SJCRH30 (cell line): ENCODE measurements around the gene LTA4H. TPM values are rescaled to one million over a fixed set of nuclear protein-coding genes. Genes with fewer than 3 reads are reported as not detected.
"Not testable (repeated sequence)": the region's sequence is repeated elsewhere in the genome, so short reads cannot be mapped to it uniquely, and the experiment has no call there.

ENCODE experiments used
- DNase-seq, 2 experiments: peaks; one replicate each; pipeline ENCODE4 v3.0.0-alpha.2; 2015 to 2020
- H3K27ac ChIP-seq: fragments of 250-450 bp; sonication (Bioruptor Pico); 2 replicates; pipeline ENCODE4 v1.5.1; 2020; ENCODE audit warnings: mild to moderate bottlenecking, moderate library complexity
- H3K27me3 ChIP-seq: fragments of 250-450 bp; sonication (Bioruptor Pico); 2 replicates; pipeline ENCODE4 v1.5.1; 2020; ENCODE audit warnings: mild to moderate bottlenecking, moderate library complexity
- H3K36me3 ChIP-seq: fragments of 250-450 bp; sonication (Bioruptor Pico); 2 replicates; pipeline ENCODE4 v1.5.1; 2020; ENCODE audit warnings: mild to moderate bottlenecking, moderate library complexity
- H3K4me1 ChIP-seq: fragments of 250-450 bp; sonication (Bioruptor Pico); 2 replicates; pipeline ENCODE4 v1.5.1; 2020; ENCODE audit warnings: mild to moderate bottlenecking, moderate library complexity
- H3K4me3 ChIP-seq: fragments of 250-450 bp; sonication (Bioruptor Pico); 2 replicates; pipeline ENCODE4 v1.5.1; 2020; ENCODE audit warnings: mild to moderate bottlenecking, moderate library complexity
- H3K9me3 ChIP-seq: fragments of 250-450 bp; sonication (Bioruptor Pico); replicated peaks from 2 replicates; pipeline ENCODE4 v1.5.1; 2020; ENCODE audit warnings: mild to moderate bottlenecking, moderate library complexity
- total RNA-seq: library from RNA; depleted of rRNA; stranded (reverse); fragments of >200 nt; shearing (Covaris generic); gene quantifications from 2 replicates; pipeline ENCODE4 v1.2.3, GENCODE V29; 2014

LTA4H gene
- total RNA-seq, 1 experiment from 2014 or later = 85.6 TPM

DNA sequence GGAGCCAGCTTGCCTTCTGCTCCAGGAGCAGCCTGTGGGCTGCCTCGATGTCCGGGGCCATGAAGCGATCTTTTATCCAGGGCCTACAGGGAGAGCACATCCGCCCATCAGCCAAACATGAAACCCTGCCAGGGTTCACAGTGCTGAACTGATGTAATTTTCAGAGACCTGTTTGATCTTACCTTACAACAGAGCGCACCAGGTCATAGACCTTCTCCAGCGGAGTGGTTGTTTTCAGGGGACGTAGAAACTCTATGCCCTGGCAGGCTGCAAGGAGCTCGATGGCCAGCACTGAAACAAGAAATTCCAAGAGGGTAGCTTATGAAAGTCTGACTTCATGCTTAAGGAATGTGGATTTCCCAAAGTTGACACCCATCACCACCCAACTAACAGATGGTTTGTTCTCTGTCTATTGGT, 59.0 kb downstream of the LTA4H start:
- H3K27ac ChIP-seq = no peak overlapping the region
- no peaks in the 10 kb centered on the region for H3K36me3 ChIP-seq
- no peaks in the 10 kb centered on the region for H3K4me1 ChIP-seq
- H3K9me3 ChIP-seq = no peaks in the 10 kb centered on the region
- H3K4me3 ChIP-seq = no peak overlapping the region
- H3K27me3 ChIP-seq = no peaks in the 10 kb centered on the region
- DNase-seq = peak in 1 of 2 experiments; percentile 9

DNA sequence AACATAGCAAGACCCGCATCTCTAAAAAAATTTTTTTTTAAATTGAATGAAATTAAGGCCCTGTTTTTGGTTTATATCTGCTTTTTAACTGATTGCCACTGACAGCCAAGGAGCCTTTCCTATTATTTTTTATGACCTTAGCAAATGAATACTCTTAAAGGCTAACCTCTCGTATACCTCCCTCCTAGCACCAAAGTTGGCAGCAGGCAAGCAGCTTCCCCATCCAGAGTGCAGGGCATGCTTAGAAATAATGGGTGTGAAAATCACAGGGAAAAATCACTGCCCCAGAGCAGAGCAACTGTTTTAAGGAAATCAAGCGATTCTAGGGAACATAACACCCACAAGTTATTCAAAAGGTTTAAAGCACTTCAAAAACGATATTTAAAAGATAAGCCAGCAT, 59.9 kb downstream of the LTA4H start:
- H3K27ac ChIP-seq = no peak overlapping the region
- no peak overlapping the region for H3K4me3 ChIP-seq
- H3K27me3 ChIP-seq = no peaks in the 10 kb centered on the region
- H3K9me3 ChIP-seq = no peaks in the 10 kb centered on the region
- no peaks in the 10 kb centered on the region for H3K36me3 ChIP-seq
- DNase-seq = no peak
- no peaks in the 10 kb centered on the region for H3K4me1 ChIP-seq

DNA sequence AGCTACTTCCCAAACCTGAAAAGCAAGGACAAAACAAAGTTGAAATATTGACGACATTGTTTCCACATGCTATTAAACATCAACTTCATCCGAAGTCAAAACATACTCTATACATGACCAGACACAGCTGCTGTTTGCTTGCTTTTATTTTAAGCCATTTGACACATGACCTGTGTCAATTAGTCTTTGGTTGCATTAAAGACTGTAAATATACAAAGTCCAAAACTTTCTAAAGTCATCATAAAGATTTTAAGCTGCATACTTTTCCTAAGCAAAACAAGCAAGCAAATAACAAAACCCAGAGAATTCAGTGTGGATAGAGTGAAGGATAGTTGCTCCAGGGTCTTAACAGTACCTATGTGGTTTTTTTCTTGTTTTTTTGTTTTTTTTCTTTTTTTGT, 61.0 kb downstream of the LTA4H start:
- no peaks in the 10 kb centered on the region for H3K9me3 ChIP-seq
- no peak overlapping the region for H3K4me3 ChIP-seq
- H3K27ac ChIP-seq = no peak overlapping the region
- H3K36me3 ChIP-seq = no peaks in the 10 kb centered on the region
- H3K27me3 ChIP-seq = no peaks in the 10 kb centered on the region
- DNase-seq = no peak
- no peaks in the 10 kb centered on the region for H3K4me1 ChIP-seq

DNA sequence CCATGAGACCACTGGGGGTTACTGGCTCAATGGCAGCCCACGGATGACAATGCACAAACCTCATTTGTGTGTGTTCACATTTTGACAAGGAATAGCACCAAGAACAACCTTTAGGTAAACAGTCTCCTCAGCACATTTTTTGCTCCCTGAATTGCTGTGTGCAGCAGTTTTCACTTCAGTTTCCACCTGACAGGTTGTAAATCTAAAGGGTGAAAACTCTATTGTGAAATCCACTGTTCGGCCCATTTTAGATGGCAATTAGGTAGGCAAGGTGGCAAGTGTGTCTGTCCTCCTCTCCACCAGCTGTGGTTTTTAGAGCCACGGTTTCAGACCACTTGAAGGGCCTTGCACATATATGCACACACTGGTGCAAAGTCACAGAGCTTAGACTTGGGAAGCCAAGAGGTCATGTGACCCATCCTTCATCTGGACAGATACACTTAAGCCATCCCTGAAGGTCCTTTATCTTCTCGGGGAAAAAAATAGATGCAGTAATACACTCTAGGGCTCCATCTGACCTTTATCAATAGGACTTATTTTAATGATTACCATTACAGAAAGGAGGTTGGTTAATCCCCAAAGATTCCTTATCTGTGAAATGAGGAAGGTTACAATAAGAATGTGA, 62.4 kb downstream of the LTA4H start:
- H3K36me3 ChIP-seq = no peaks in the 10 kb centered on the region
- no peak overlapping the region for H3K4me3 ChIP-seq
- no peaks in the 10 kb centered on the region for H3K4me1 ChIP-seq
- H3K27ac ChIP-seq = no peak overlapping the region
- no peaks in the 10 kb centered on the region for H3K27me3 ChIP-seq
- DNase-seq = no peak
- H3K9me3 ChIP-seq = no peaks in the 10 kb centered on the region

DNA sequence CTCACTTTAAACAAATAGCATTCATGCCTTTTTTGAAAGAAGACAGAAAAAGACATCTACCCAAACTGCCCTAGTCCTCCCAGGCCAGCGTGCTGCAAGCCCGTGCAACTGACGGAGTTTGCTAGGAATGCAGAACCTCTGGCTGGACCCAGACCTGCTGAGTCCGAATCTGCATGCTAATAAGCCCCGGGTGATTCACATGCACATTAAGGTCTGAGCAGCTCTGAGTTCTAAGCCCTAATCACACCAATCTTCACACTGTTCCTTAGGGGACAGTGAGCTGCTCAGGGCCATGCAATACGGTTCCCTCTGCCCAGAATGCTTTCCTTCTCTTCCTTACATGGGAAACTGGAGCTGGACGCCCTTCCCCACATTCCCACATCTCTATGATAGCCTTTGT, 64.5 kb downstream of the LTA4H start:
- Histone ChIP-seq H3K4me1 (no peaks in the 10 kb centered on the region), H3K27me3 (no peaks in the 10 kb centered on the region), H3K4me3 (no peak overlapping the region), H3K9me3 (no peaks in the 10 kb centered on the region), H3K27ac (no peak overlapping the region), H3K36me3 (no peaks in the 10 kb centered on the region)
- no peak for DNase-seq

DNA sequence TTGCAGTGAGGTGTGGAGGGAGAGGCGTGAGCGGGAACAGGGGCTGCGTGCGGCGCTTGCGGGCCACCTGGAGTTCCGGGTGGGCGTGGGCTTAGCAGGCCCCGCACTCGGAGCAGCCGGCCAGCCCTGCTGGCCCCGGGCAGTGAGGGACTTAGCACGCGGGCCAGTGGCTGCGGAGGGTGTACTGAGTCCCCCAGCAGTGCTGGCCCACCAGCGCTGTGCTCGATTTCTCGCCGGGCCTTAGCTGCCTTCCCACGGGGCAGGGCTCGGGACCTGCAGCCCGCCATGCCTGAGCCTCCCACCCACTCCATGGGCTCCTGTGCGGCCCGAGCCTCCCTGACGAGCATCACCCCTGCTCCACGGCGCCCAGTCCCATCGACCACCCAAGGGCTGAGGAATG, 66.3 kb downstream of the LTA4H start:
- H3K4me3 ChIP-seq, H3K9me3 ChIP-seq, DNase-seq, H3K27me3 ChIP-seq, H3K27ac ChIP-seq, H3K36me3 ChIP-seq, H3K4me1 ChIP-seq: not testable (repeated sequence)

DNA sequence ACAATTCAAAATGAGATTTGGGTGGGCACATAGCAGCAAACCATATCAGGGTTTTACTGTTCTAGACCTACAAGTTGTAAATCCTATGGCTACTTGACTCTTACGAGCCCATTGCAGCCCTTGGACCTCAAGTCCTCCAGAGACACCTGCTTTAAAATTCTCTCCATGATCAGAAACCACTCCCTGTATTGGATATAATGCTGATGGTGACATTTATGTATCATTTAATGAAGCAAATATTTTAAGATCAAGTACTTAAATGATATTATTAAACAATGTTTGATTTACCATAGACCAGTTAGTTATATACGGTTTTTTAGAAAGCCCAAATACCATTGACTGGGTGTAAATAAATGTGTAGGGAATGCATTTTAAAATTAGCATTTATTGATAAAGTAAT, 68.1 kb downstream of the LTA4H start:
- Histone ChIP-seq H3K4me1 (no peaks in the 10 kb centered on the region), H3K27me3 (no peaks in the 10 kb centered on the region), H3K9me3 (no peaks in the 10 kb centered on the region), H3K27ac (no peak overlapping the region), H3K4me3 (no peak overlapping the region), H3K36me3 (no peaks in the 10 kb centered on the region)
- DNase-seq = no peak

DNA sequence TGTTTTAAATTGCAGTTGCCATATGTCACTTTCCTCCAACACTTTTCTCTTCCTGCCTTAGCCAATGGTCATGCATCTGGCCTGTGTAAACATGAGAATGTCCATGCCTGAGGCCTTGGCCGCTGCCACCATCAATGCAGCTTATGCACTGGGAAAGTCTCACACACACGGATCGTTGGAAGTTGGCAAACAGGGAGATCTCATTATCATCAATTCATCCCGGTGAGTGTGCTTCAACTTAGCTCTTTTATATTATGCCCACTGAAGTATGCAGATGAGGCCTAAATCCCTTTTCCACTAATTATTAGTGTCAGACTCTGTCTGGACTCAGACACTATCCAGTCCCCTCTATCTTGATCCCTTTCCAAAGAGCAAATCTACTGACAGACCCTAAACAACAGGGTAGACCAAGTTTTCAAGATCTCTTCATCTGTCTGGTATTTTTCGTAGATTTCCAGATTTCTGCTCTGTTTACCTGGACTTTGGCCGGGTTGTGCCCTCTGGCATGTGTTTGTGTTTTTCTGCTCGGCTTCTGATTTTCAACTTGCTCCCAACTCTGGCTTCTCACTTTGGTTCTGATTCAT, 69.0 kb downstream of the LTA4H start:
- no peaks in the 10 kb centered on the region for H3K9me3 ChIP-seq
- peak in 1 of 2 experiments; percentile 2 for DNase-seq
- H3K27ac ChIP-seq = no peak overlapping the region
- H3K27me3 ChIP-seq = no peaks in the 10 kb centered on the region
- no peaks in the 10 kb centered on the region for H3K4me1 ChIP-seq
- no peaks in the 10 kb centered on the region for H3K36me3 ChIP-seq
- H3K4me3 ChIP-seq = no peak overlapping the region

DNA sequence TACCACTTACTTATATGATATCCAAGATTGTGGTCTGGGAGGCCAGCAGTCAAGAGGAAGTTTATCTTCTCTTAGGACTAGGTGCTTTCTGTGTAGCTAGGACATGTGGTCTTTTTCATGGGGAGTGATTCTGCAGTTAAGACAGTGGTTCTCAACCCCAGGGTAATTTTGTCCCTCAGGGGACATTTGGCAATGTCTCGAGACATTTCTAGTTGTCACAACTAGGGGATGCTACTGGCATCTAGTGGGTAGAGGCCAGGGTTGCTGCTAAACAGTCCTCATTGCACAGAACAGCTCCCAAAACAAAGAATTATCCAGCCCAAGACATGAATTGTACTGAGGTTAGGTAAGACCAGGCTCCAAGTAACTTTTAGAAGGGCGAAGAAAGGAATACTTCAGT, 72.3 kb downstream of the LTA4H start:
- H3K9me3 ChIP-seq = no peaks in the 10 kb centered on the region
- no peaks in the 10 kb centered on the region for H3K27me3 ChIP-seq
- H3K4me3 ChIP-seq = no peak overlapping the region
- H3K27ac ChIP-seq = no peak overlapping the region
- H3K36me3 ChIP-seq = no peaks in the 10 kb centered on the region
- DNase-seq = peak in 1 of 2 experiments; percentile 8
- H3K4me1 ChIP-seq = no peaks in the 10 kb centered on the region

DNA sequence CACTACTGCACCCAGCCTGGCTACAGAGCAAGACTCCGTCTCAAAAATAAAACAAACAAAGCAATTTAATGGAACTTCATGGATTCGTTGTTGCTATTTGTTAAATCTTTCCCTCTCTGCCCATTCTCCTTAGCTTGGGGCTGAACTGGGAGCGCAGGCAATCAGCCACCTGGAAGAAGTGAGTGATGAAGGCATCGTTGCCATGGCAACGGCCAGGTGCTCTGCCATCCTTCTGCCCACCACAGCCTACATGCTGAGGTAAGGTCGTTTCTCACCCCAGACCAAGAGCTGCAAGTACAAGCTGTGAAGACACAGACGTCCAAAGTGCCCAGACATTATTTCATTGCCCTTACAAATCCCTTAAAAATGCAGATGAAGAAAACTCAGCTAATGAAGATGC, 73.2 kb downstream of the LTA4H start:
- DNase-seq = no peak

DNA sequence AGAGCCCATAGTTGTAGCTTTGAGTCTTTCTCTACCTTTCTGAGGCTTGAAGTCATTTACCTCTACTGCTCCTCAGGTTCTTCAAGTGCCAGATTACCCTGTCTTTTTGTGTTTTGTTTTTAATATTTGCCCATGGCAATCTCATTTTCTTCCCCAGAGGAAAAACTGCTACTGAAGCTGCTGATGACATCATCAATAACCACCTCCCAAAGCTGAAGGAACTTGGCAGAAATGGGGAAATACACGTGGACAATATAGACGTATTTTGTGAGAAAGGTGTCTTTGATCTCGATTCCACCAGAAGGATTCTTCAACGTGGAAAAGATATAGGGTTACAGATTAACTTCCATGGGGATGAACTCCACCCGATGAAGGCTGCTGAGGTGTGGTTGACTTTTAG, 75.1 kb downstream of the LTA4H start:
- Histone ChIP-seq H3K27me3 (no peaks in the 10 kb centered on the region; the same call in 1 of the 2 replicates), H3K4me1 (no peaks in the 10 kb centered on the region), H3K36me3 (no peaks in the 10 kb centered on the region), H3K27ac (no peak overlapping the region), H3K9me3 (no peaks in the 10 kb centered on the region), H3K4me3 (no peak overlapping the region)
- DNase-seq = no peak

More for the DNA sequence above, 73.2 kb downstream of the LTA4H start:
- H3K36me3 ChIP-seq = no peaks in the 10 kb centered on the region
- no peaks in the 10 kb centered on the region for H3K9me3 ChIP-seq
- H3K4me3 ChIP-seq = no peak overlapping the region
- no peaks in the 10 kb centered on the region; the same call in 1 of the 2 replicates for H3K27me3 ChIP-seq
- H3K4me1 ChIP-seq = no peaks in the 10 kb centered on the region
- no peak overlapping the region for H3K27ac ChIP-seq

DNA sequence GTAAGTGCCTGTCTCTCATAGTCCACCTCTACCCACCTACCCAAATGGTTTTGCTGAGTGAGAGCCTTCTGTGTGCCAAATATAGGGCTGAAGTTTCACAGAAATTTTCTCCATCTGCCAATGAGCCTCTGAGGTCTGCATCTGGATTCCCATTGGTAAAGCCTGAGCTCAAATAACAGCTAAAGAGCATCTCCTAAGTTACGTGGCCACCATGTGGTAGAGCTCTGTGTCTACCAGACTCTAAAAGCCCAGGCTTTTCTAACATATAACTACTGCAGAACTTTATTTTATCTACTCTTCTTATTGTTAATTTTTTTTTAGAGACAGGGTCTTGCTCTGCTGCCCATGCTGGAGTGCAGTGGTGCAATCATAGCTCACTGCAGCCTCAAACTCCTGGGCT, 76.3 kb downstream of the LTA4H start:
- DNase-seq = peak in 1 of 2 experiments; percentile 15
- no peaks in the 10 kb centered on the region for H3K36me3 ChIP-seq
- no peaks in the 10 kb centered on the region for H3K9me3 ChIP-seq
- H3K27me3 ChIP-seq = no peaks in the 10 kb centered on the region; the same call in 1 of the 2 replicates
- H3K27ac ChIP-seq = no peak overlapping the region
- H3K4me3 ChIP-seq = no peak overlapping the region
- no peaks in the 10 kb centered on the region for H3K4me1 ChIP-seq

DNA sequence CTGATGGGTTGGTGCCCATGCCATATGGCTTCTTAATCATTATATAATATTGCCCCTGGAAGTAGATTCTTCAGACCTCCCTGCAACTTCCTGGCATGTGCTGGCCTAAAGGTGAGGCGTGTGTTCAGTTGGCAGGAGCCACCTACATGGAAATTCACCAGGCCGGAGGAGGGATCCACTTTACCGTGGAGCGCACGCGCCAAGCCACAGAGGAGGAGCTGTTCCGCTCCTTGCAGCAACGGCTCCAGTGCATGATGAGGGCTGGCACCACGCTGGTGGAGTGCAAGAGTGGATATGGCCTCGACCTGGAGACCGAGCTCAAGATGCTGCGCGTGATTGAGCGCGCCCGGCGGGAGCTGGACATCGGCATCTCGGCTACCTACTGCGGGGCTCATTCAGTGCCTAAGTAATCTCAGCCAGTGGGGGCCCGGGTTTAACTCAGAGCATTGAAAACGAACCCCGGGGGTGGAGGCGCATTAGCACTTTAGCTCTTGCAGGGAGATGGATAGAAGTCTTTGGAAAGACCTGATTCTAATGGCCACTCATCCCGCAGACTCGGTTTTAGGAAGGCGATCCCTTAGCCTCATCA, 78.7 kb downstream of the LTA4H start:
- Histone ChIP-seq H3K27ac (no peak overlapping the region), H3K27me3 (no peaks in the 10 kb centered on the region; the same call in 1 of the 2 replicates), H3K36me3 (no peaks in the 10 kb centered on the region), H3K4me1 (no peaks in the 10 kb centered on the region), H3K9me3 (no peaks in the 10 kb centered on the region), H3K4me3 (no peak overlapping the region)
- DNase-seq = no peak

DNA sequence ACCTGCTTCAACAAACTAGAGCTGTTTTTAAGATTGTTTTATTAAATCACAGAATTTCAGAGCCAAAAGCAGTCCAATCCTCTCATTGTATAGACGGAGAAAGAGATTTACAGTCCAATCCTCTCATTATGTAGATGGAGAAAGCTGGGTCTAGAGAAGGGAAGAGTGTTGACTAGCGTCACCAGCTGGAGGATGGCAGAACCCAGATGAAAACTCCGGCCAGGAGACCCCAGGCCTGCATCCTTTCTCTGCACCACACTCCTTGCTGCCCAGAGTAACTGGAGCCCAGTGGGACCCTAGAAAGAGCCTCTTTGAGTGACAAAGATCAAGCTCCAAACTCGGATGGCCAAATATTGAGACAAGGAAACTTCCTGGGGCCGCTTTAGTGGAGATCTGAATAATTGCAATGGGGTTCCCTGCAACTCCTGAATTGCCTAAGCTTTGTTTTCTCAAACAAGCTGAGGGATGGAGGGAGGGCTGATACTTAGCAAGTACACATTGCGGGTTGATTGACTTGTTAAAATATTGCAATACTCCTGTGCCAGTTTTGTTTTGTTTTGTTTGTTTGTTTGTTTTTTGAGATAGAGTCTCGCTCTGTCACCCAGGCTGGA, 79.7 kb downstream of the LTA4H start:
- no peak overlapping the region for H3K4me3 ChIP-seq
- no peak for DNase-seq
- H3K27me3 ChIP-seq = no peaks in the 10 kb centered on the region; the same call in 1 of the 2 replicates
- H3K36me3 ChIP-seq = no peaks in the 10 kb centered on the region
- no peak overlapping the region for H3K27ac ChIP-seq
- H3K9me3 ChIP-seq = no peaks in the 10 kb centered on the region
- no peaks in the 10 kb centered on the region for H3K4me1 ChIP-seq

DNA sequence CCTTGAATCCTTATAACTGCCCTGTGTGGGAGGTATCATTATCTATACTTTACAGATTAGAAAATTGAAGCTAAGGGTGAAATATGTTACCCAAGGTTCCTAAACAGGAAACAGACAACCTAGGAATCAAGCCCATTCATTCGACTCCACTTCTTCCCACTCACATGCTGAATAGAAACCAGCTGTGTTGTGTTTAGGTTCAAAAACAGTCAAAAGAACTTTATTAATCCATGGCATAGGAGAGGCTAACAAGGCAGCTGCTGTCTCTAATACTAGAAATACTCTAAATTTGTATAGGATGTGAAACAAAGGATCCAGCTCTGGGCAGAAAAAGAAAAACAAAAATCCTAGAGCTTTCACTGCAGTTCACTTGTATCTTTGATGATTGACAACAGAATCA, 82.4 kb downstream of the LTA4H start:
- H3K9me3 ChIP-seq = no peaks in the 10 kb centered on the region
- H3K36me3 ChIP-seq = no peaks in the 10 kb centered on the region
- DNase-seq = no peak
- H3K27ac ChIP-seq = no peak overlapping the region
- no peaks in the 10 kb centered on the region for H3K4me1 ChIP-seq
- H3K4me3 ChIP-seq = no peak overlapping the region
- H3K27me3 ChIP-seq = no peaks in the 10 kb centered on the region; the same call in 1 of the 2 replicates
